HG02623 (cell line): ENCODE results near the gene GLS.
"Not testable (repeated sequence)": the region's sequence is repeated elsewhere in the genome, so short reads cannot be mapped to it uniquely, and the experiment has no call there.

ENCODE experiments used
- ATAC-seq: cut with Tn5 transposase; IDR thresholded peaks from one replicate; pipeline ENCODE4 v1.9.1; 2021; ENCODE audit warnings: moderate library complexity; ENCODE audit not compliant: unreplicated experiment

Gene GLS

DNA sequence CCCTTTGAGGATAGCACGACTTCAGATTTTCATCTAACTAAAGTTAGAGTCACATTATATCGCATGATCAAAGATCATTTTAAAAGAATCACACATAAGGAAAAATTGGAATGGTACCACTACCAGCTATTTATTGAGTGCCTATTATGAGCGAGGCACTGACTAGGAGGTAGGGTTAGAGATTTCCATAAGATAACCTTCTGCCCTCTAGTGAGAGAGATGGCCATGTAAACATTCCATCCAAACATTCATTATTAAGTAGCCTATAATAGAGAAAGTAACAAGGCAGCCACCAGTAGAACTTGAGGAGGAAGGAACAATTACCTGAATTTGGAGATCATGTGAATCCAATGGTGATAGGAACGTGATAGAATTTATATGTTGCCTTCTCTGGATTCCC, 25.4 kb upstream of the GLS start:
- ATAC-seq, result no peak

DNA sequence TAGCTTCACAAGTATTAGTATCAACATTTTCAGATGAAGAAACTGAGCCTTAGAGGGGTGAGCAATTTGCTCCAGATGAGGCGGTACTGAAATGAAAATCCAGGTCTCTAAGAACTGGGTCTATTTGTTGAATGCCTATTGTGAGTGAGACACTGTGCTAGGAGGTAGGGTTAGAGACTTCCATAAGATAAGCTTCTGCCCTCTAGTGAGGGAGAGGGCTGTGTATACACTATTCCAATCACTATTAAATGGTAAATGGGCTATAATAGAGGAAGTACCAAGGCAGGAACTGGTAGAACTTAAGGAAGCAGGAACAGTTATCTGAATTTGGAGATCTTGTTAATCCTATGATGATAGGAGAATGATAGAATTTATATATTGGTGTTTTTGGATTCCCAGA, 23.6 kb upstream of the GLS start:
- ATAC-seq, result no peak

GRCh38 chr2:190858817-190859216, 21.8 kb upstream of the GLS start:
- ATAC-seq, result no peak

GRCh38 chr2:190859347-190860297, 21.0 kb upstream of the GLS start:
- ATAC-seq, result no peak

- ATAC-seq, result no peak
These were observed 19.5 kb upstream of the GLS start for GRCh38 chr2:190860985-190861680.

GRCh38 chr2:190862128-190862527, 18.5 kb upstream of the GLS start:
- not testable (repeated sequence) for ATAC-seq

DNA sequence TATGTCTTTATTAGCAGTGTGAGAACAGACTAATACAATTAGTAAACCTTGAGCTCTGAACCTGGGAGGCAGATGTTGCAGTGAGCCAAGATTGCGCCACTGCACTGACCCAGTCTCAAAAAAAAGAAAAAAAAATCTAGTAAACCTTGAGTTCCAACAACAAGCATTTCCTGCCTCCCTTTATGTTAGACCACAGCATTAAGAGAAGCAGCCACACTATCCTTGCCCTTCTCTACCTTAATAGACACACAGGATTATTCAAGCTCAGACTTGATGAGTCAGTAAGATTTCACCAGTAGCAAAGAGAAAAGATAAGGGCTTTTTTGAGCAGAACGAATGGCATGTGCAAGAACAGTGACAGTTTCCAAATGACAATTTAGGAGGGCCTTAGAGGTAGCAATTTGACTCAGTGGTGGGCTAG, 18.0 kb upstream of the GLS start:
- no peak for ATAC-seq

DNA sequence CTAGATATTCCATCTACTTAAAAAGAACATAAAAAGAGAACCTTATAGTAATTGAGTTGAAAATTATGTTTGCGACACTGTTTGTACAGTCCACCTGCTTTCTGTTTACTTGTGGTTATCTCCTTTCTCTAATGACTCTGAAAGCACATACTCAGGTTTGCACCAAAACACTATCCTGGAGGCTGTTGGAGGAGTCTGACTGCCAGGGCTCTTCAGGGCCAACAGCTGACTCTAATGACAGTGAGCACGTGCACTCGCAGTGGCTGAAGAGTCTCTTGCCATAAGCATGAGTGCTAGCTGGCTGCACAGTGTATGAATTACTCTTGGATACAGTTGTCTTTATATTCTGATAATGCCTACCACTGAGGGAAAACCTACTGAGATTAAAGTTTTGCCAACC, 16.7 kb upstream of the GLS start:
- no peak for ATAC-seq

GRCh38 chr2:190864375-190864774, 16.2 kb upstream of the GLS start:
- no peak for ATAC-seq

DNA sequence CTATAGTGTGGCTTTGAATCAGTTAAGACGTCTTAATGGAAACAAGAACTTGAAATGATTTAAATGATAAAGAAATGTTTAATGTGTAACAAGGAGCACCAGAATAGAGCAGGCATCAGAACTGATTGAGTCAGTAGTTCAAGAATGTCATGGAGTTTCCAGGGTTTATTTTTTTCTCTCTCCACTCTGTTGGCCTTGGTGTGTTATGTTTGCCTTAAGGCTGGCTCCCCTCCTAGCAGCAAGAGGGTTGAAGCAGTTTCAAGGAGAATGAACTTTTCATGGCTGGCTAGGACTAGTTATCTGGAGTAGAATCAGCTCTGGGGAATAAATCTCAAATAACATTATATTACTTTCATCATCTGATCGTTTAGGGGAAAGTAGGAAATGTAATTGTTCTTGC, 13.4 kb upstream of the GLS start:
- no peak for ATAC-seq

- no peak for ATAC-seq
These were observed 12.8 kb upstream of the GLS start for GRCh38 chr2:190867832-190868231.

GRCh38 chr2:190869721-190870120, 10.9 kb upstream of the GLS start:
- ATAC-seq, result no peak

DNA sequence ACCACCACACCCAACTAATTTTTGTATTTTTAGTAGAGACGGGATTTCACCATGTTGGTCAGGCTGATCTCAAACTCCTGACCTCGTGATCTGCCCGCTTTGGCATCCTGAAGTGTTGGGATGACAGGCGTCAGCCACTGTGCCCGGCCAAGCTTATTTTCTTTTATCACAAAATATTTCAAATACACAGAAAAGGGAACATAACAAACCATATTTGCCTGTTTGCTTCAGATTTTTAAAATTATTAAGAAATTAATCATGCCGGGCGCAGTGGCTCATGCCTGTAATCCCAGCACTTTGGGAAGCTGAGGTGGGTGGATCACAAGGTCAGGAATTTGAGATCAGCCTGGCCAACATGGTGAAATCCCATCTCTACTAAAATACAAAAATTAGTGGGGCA, 7.2 kb upstream of the GLS start:
- not testable (repeated sequence) for ATAC-seq

- ATAC-seq, result no peak
These were observed 4.7 kb upstream of the GLS start for GRCh38 chr2:190875891-190876290.

DNA sequence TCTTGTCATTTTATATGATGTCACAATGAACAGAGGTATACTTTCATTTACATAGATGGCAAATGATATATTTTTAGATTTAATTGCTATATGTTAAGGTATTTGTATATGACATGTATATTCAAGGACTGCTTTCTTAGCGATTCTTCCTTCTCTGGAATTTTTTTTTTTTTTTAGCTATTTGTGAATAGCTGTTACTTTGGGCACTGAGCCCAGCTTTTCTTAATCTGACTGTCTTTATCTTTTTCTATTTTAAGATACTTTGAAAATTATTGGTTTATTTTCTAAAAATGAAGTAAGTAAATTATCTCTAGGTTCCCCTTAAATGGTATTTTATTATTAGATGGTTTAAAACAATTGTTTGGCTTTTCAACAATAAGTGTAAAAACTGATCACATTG, 4.0 kb upstream of the GLS start:
- no peak for ATAC-seq

GRCh38 chr2:190877436-190877835, 3.2 kb upstream of the GLS start:
- no peak for ATAC-seq

DNA sequence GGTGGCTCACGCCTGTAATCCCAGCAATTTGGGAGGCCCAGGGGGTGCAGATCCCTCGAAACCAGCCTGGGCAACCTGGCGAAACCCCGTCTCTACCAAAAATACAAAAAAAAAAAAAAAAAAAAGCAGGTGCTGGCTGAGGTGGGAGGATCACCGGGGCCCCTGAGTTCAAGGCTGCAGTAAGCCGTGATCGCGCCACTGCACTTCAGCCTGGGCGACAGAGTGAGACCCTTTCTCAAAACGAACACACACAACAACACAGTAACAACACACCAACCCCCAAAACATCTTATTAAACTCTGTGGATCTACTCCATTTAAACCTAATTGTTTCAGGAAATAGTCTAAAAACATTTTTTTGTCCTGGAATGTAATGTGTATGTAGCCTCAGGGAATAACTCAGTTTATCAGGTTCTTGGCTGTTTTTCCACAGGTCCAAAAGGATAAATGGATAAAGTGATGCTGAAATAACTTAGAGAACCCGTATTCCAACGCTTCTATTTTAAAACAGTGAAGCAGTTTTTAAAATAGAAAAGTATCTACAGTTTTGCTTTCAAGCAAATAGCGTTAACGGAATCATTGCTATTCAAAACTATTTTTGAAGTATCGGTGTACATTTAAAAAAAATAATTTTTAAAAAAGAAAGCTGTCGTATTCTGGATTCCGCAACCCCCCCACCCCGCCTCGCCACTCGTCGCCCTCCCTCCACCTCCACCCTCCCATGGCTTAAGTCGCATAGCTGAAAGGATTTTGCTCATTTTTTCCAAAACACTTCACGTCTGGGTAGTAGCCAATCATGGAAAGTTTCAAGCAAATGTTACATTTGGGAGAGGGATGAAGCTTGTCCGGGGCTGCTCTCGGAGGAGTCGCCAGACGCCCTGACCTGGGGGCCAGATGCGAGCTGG, 895 bp upstream of the GLS start:
- ATAC-seq, result no peak

- no peak for ATAC-seq
These were observed 520 bp downstream of the GLS start for GRCh38 chr2:190881084-190881597.

DNA sequence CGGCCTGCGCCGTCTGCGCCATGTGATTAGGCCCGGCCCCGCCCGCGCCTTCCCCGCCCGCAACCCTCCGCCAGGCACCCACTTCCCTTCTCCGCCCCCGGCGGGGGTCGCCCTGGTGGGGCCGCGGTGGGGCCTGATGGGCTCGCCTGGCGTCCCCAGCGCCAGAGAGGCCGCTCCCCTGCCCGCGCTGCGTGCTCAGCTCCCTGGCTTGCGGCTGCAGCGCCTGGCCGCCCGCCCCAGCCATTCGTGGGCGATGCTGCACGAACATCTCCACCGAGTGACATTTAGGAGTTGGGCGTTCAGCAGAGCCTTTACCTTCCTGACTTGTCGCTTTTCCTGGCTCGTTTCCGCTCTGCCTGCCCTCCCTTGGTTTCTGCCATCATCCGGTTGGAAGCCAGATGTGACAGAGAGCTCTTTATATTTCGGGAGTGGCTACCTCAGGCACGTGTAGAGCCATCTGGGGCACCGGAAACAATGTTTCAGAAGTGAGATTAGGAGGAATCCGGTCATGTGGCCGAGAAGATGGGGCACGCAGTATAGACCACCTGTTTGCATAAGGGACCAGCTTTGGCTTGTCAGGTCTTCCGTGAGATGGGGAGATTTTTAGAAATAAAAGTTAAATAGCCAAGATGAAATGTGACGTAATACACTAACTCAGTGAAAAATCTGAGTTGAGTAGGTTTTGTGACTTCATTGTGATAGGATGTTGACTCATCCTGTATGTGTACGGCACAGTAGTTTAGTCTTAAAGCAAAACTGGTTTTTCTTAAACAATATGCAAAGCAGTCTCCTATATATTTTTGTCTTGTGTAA, 1.2 kb downstream of the GLS start:
- peak; percentile 49 for ATAC-seq

DNA sequence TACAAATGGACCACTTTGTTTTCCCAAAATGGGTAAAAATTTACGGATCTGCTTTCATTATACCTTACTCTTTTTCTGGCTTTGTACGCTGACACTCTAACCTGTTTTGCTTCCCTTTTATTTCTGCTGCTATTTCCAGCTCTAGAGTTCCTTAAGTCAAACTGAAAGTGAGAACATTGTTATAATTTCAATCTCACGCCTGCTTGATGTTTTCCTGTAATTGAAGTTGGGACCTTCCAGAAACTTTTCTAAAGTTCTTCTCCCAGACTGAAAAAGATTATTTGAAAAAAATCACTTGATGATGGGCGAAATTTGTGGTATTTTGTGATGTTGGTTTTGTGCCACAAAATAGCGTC, 1.8 kb downstream of the GLS start:
- ATAC-seq, result no peak
